Measurements from ENCODE around the gene NPIPA1.
"Not testable (repeated sequence)": the region's sequence is repeated elsewhere in the genome, so short reads cannot be mapped to it uniquely, and the experiment has no call there.

The NPIPA1 gene

DNA sequence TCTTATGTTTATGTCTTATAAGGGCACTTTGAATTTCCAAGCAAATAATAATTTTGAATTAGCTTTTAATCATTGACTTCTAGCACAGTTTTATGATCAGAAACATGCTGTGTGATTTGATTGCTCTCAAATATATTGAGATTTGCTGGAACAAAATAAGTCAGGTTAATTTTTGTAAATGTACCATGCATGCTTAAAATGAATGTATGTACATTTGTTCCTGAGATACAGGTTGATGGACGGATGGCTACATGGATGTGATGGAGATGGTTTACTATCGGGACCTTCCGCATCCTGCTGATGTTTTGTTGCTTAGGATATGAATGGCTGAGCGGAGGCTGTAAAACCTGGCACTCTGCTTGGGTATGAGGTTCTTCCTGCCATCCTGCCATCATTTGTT is at the start of gene NPIPA1:
NPIPA1 (plus strand) TSS at position 301 of the 400 bp plus-strand sequence; CDS start at position 301, 0 bp downstream.
- not testable (repeated sequence) for H4K20me1 ChIP-seq (ENCODE audit: insufficient read depth, low read length, poor library complexity, severe bottlenecking); H3K79me2 ChIP-seq (ENCODE audit: insufficient read depth, low read length); H3K9ac ChIP-seq (ENCODE audit: low read depth, low read length, poor library complexity, severe bottlenecking); H3F3A ChIP-seq (ENCODE audit: low read depth); H3K36me3 ChIP-seq (ENCODE audit: insufficient read depth, low read length); H2AFZ ChIP-seq (ENCODE audit: low read length); H3K4me1 ChIP-seq (ENCODE audit: insufficient read depth, low read length, poor library complexity, severe bottlenecking); H3K4me2 ChIP-seq (ENCODE audit: low read depth, low read length, poor library complexity, severe bottlenecking); H3K9me2 ChIP-seq (replicated peaks; ENCODE audit: low read depth, low read length); H3K27me3 ChIP-seq (ENCODE audit: insufficient read depth, low read length, poor library complexity, severe bottlenecking); H3K4me3 ChIP-seq (ENCODE audit: low read length, poor library complexity, severe bottlenecking); H3K9me3 ChIP-seq (ENCODE audit: insufficient read depth, low read depth, low read length)

- H3K4me2 ChIP-seq (ENCODE audit: low read depth, low read length, poor library complexity, severe bottlenecking); H3K79me2 ChIP-seq (ENCODE audit: insufficient read depth, low read length); H3F3A ChIP-seq (ENCODE audit: low read depth); H3K4me3 ChIP-seq (ENCODE audit: low read length, poor library complexity, severe bottlenecking); H3K9me3 ChIP-seq (ENCODE audit: insufficient read depth, low read depth, low read length); H2AFZ ChIP-seq (ENCODE audit: low read length); H3K4me1 ChIP-seq (ENCODE audit: insufficient read depth, low read length, poor library complexity, severe bottlenecking); H3K36me3 ChIP-seq (ENCODE audit: insufficient read depth, low read length); H3K9me2 ChIP-seq (replicated peaks; ENCODE audit: low read depth, low read length); H3K9ac ChIP-seq (ENCODE audit: low read depth, low read length, poor library complexity, severe bottlenecking); H3K27me3 ChIP-seq (ENCODE audit: insufficient read depth, low read length, poor library complexity, severe bottlenecking); H4K20me1 ChIP-seq (ENCODE audit: insufficient read depth, low read length, poor library complexity, severe bottlenecking): not testable (repeated sequence)
These were observed 45.1 kb upstream of the NPIPA1 start for GRCh38 chr16:14892111-14892510.

DNA sequence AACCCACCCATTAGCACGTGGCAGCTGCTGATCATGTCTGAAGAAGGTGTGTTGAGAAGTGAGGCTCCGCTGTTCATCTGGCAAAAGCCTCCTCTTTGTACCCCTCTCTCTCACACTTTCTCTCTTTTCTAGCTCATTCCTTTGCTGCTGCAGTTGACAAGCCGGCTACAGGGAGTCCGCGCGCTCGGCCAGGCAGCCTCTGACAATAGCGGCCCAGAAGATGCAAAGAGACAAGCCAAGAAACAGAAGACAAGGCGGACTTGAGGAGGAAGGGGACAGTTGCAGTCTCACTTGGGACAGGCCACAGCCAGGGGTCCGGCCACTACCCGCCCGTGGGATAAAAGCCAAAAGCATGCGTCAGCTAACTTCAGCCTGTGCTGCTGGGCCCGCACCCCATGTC is 41.9 kb upstream of the NPIPA1 start:
- not testable (repeated sequence) for H3K79me2 ChIP-seq (ENCODE audit: insufficient read depth, low read length); H3K9me2 ChIP-seq (replicated peaks; ENCODE audit: low read depth, low read length); H3K9me3 ChIP-seq (ENCODE audit: insufficient read depth, low read depth, low read length); H3K9ac ChIP-seq (ENCODE audit: low read depth, low read length, poor library complexity, severe bottlenecking); H3K4me1 ChIP-seq (ENCODE audit: insufficient read depth, low read length, poor library complexity, severe bottlenecking); H3K36me3 ChIP-seq (ENCODE audit: insufficient read depth, low read length); H2AFZ ChIP-seq (ENCODE audit: low read length); H3K4me2 ChIP-seq (ENCODE audit: low read depth, low read length, poor library complexity, severe bottlenecking); H4K20me1 ChIP-seq (ENCODE audit: insufficient read depth, low read length, poor library complexity, severe bottlenecking); H3F3A ChIP-seq (ENCODE audit: low read depth); H3K4me3 ChIP-seq (ENCODE audit: low read length, poor library complexity, severe bottlenecking); H3K27me3 ChIP-seq (ENCODE audit: insufficient read depth, low read length, poor library complexity, severe bottlenecking)

- not testable (repeated sequence) for H3K36me3 ChIP-seq (ENCODE audit: insufficient read depth, low read length)
These were observed 41.2 kb upstream of the NPIPA1 start for GRCh38 chr16:14896023-14896422.

GRCh38 chr16:14897006-14897664 is 40.1 kb upstream of the NPIPA1 start:
- H3K79me2 ChIP-seq (ENCODE audit: insufficient read depth, low read length); H3K4me1 ChIP-seq (ENCODE audit: insufficient read depth, low read length, poor library complexity, severe bottlenecking); H3K36me3 ChIP-seq (ENCODE audit: insufficient read depth, low read length); H3K4me2 ChIP-seq (ENCODE audit: low read depth, low read length, poor library complexity, severe bottlenecking); H3K9me2 ChIP-seq (replicated peaks; ENCODE audit: low read depth, low read length); H4K20me1 ChIP-seq (ENCODE audit: insufficient read depth, low read length, poor library complexity, severe bottlenecking); H3F3A ChIP-seq (ENCODE audit: low read depth); H3K9ac ChIP-seq (ENCODE audit: low read depth, low read length, poor library complexity, severe bottlenecking); H3K4me3 ChIP-seq (ENCODE audit: low read length, poor library complexity, severe bottlenecking); H2AFZ ChIP-seq (ENCODE audit: low read length); H3K9me3 ChIP-seq (ENCODE audit: insufficient read depth, low read depth, low read length); H3K27me3 ChIP-seq (ENCODE audit: insufficient read depth, low read length, poor library complexity, severe bottlenecking): not testable (repeated sequence)

More at GRCh38 chr16:14896023-14896422, 41.2 kb upstream of the NPIPA1 start:
- H3K9ac ChIP-seq (ENCODE audit: low read depth, low read length, poor library complexity, severe bottlenecking); H3K4me2 ChIP-seq (ENCODE audit: low read depth, low read length, poor library complexity, severe bottlenecking); H3K9me2 ChIP-seq (replicated peaks; ENCODE audit: low read depth, low read length); H3K4me3 ChIP-seq (ENCODE audit: low read length, poor library complexity, severe bottlenecking); H3K79me2 ChIP-seq (ENCODE audit: insufficient read depth, low read length); H2AFZ ChIP-seq (ENCODE audit: low read length); H3K27me3 ChIP-seq (ENCODE audit: insufficient read depth, low read length, poor library complexity, severe bottlenecking); H4K20me1 ChIP-seq (ENCODE audit: insufficient read depth, low read length, poor library complexity, severe bottlenecking); H3K4me1 ChIP-seq (ENCODE audit: insufficient read depth, low read length, poor library complexity, severe bottlenecking); H3F3A ChIP-seq (ENCODE audit: low read depth); H3K9me3 ChIP-seq (ENCODE audit: insufficient read depth, low read depth, low read length): not testable (repeated sequence)

GRCh38 chr16:14898162-14898561 is 39.1 kb upstream of the NPIPA1 start:
- not testable (repeated sequence) for H3K9ac ChIP-seq (ENCODE audit: low read depth, low read length, poor library complexity, severe bottlenecking); H2AFZ ChIP-seq (ENCODE audit: low read length); H3K4me3 ChIP-seq (ENCODE audit: low read length, poor library complexity, severe bottlenecking); H3K27me3 ChIP-seq (ENCODE audit: insufficient read depth, low read length, poor library complexity, severe bottlenecking); H3K36me3 ChIP-seq (ENCODE audit: insufficient read depth, low read length); H3K9me2 ChIP-seq (replicated peaks; ENCODE audit: low read depth, low read length); H3K79me2 ChIP-seq (ENCODE audit: insufficient read depth, low read length); H3K4me1 ChIP-seq (ENCODE audit: insufficient read depth, low read length, poor library complexity, severe bottlenecking); H3K4me2 ChIP-seq (ENCODE audit: low read depth, low read length, poor library complexity, severe bottlenecking); H3F3A ChIP-seq (ENCODE audit: low read depth); H4K20me1 ChIP-seq (ENCODE audit: insufficient read depth, low read length, poor library complexity, severe bottlenecking); H3K9me3 ChIP-seq (ENCODE audit: insufficient read depth, low read depth, low read length)

DNA sequence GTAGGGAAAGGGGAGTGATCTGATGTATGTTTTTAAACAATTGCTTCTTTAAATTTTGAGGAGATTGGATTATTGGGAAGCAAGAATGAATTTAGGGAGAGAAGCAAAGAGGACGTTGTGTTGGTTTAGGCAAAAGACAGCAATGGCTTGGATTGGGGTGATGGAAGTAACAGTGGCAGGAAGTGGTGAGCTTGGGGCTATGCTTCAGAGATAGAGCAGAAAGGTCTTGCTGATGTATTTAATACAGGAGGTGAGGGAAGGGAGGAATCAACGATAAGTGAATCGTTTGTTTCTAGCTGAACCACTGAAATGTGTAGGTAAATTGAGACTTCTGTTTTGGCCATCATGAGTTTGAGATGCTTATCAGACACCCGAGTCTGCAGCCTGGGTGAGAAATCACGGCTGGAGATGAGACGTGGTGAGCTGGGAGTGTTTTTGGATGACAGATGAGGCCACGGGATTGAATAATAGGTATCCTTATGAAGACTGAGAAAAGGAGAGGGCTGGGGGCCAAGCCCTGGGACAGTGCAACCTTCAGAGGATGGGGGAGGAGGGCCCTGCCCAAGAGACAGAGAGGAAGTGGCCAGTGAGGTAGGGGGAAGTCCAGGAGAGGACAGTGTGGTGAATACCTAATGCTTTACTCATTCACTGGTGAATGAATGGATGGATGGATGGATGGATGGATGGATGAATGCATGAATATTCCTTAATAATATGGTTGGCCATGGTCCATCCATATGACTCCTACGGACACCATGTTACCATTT is 33.9 kb upstream of the NPIPA1 start:
- not testable (repeated sequence) for H3F3A ChIP-seq (ENCODE audit: low read depth); H3K4me3 ChIP-seq (ENCODE audit: low read length, poor library complexity, severe bottlenecking); H3K4me2 ChIP-seq (ENCODE audit: low read depth, low read length, poor library complexity, severe bottlenecking); H3K79me2 ChIP-seq (ENCODE audit: insufficient read depth, low read length); H3K36me3 ChIP-seq (ENCODE audit: insufficient read depth, low read length); H3K9me3 ChIP-seq (ENCODE audit: insufficient read depth, low read depth, low read length); H3K9ac ChIP-seq (ENCODE audit: low read depth, low read length, poor library complexity, severe bottlenecking); H3K9me2 ChIP-seq (replicated peaks; ENCODE audit: low read depth, low read length); H3K4me1 ChIP-seq (ENCODE audit: insufficient read depth, low read length, poor library complexity, severe bottlenecking); H2AFZ ChIP-seq (ENCODE audit: low read length); H3K27me3 ChIP-seq (ENCODE audit: insufficient read depth, low read length, poor library complexity, severe bottlenecking); H4K20me1 ChIP-seq (ENCODE audit: insufficient read depth, low read length, poor library complexity, severe bottlenecking)

Data from Loucy (cell line).